ENCODE results near the gene PTPRD. TPM values are rescaled to one million over a fixed set of nuclear protein-coding genes. Genes with fewer than 3 reads are reported as not detected.

Gene PTPRD
- total RNA-seq, 2 donors from 2014 or later: 60.1 to 75.7 TPM

GRCh38 chr9:10014889-10015288 lies 597.9 kb downstream of the PTPRD start:
- no peaks in the 10 kb centered on the region for H3K36me3 ChIP-seq

GRCh38 chr9:10009401-10009800 lies 603.4 kb downstream of the PTPRD start:
- no peaks in the 10 kb centered on the region for H3K27me3 ChIP-seq
- no peak overlapping the region for H3K4me3 ChIP-seq
- intact Hi-C loops (cut with DNase I): no loop called here
- no peak overlapping the region for H3K9ac ChIP-seq (ENCODE audit: low read depth in 2 of 2, low read length in 2 of 2)
- no peaks in the 10 kb centered on the region for H3K9me3 ChIP-seq
- no peak for TF ChIP-seq CTCF (IDR thresholded peaks at IDR 0.05)
- DNase-seq: no peak
- H3K36me3 ChIP-seq: no peaks in the 10 kb centered on the region
- H3K4me1 ChIP-seq: no peaks in the 10 kb centered on the region
- no peak overlapping the region for H3K27ac ChIP-seq

More at GRCh38 chr9:10014889-10015288, 597.9 kb downstream of the PTPRD start:
- H3K9ac ChIP-seq (ENCODE audit: low read depth in 2 of 2, low read length in 2 of 2): no peak overlapping the region
- no peaks in the 10 kb centered on the region for H3K9me3 ChIP-seq
- no peak for DNase-seq
- H3K4me1 ChIP-seq: no peaks in the 10 kb centered on the region
- intact Hi-C loops (cut with DNase I): no loop called here
- no peak for TF ChIP-seq CTCF (IDR thresholded peaks at IDR 0.05)
- no peak overlapping the region for H3K27ac ChIP-seq
- H3K4me3 ChIP-seq: no peak overlapping the region
- H3K27me3 ChIP-seq: no peaks in the 10 kb centered on the region

GRCh38 chr9:10008101-10008799 lies 604.6 kb downstream of the PTPRD start:
- Histone ChIP-seq H3K4me3 (no peak overlapping the region), H3K9ac (ENCODE audit: low read depth in 2 of 2, low read length in 2 of 2) (no peak overlapping the region), H3K27ac (no peak overlapping the region), H3K9me3 (no peaks in the 10 kb centered on the region), H3K27me3 (no peaks in the 10 kb centered on the region), H3K4me1 (no peaks in the 10 kb centered on the region), H3K36me3 (no peaks in the 10 kb centered on the region)
- intact Hi-C loops (cut with DNase I): no loop called here
- DNase-seq: no peak
- TF ChIP-seq CTCF (IDR thresholded peaks at IDR 0.05): no peak

- no peak for TF ChIP-seq CTCF (IDR thresholded peaks at IDR 0.05)
- H3K36me3 ChIP-seq: no peaks in the 10 kb centered on the region
- DNase-seq: no peak
- no peak overlapping the region for H3K9ac ChIP-seq (ENCODE audit: low read depth in 2 of 2, low read length in 2 of 2)
- no peaks in the 10 kb centered on the region for H3K4me1 ChIP-seq
- no peaks in the 10 kb centered on the region for H3K9me3 ChIP-seq
- no peak overlapping the region for H3K4me3 ChIP-seq
- no peak overlapping the region for H3K27ac ChIP-seq
- intact Hi-C loops (cut with DNase I): no loop called here
- H3K27me3 ChIP-seq: no peaks in the 10 kb centered on the region
Measured at GRCh38 chr9:10007356-10007755, 605.4 kb downstream of the PTPRD start.

- intact Hi-C loops (cut with DNase I): no loop called here
- Histone ChIP-seq H3K4me1 (no peaks in the 10 kb centered on the region), H3K36me3 (no peaks in the 10 kb centered on the region), H3K27ac (no peak overlapping the region), H3K9ac (ENCODE audit: low read depth in 2 of 2, low read length in 2 of 2) (no peak overlapping the region), H3K4me3 (no peak overlapping the region), H3K9me3 (no peaks in the 10 kb centered on the region), H3K27me3 (no peaks in the 10 kb centered on the region)
- DNase-seq: no peak
- no peak for TF ChIP-seq CTCF (IDR thresholded peaks at IDR 0.05)
Measured at GRCh38 chr9:10005206-10005605, 607.6 kb downstream of the PTPRD start.
